Liver (tissue), 3 donors: ENCODE measurements around the gene UBAP1.

Experiments
- EGR1 ChIP-seq, 2 donors: IDR thresholded peaks; 2 replicates each; pipeline ENCODE4 v1.6.1; 2016 to 2018; ENCODE audit warnings: antibody characterized with exemption in 2 of 2, low read depth in 2 of 2
- FOXA1 ChIP-seq: IDR thresholded peaks from 2 replicates; pipeline ENCODE4 v1.6.1; 2016; ENCODE audit warnings: antibody characterized with exemption
- HNF4G ChIP-seq: IDR thresholded peaks from 2 replicates; pipeline ENCODE4 v1.6.1; 2016; ENCODE audit warnings: antibody characterized with exemption
- MAX ChIP-seq: IDR thresholded peaks from 2 replicates; pipeline ENCODE4 v1.6.1; 2016; ENCODE audit warnings: antibody characterized with exemption
- RAD21 ChIP-seq, 2 donors: IDR thresholded peaks; 2 replicates each; pipeline ENCODE4 v1.6.1; 2016; ENCODE audit warnings: antibody characterized with exemption in 2 of 2, mild to moderate bottlenecking in 2 of 2
- REST ChIP-seq: IDR thresholded peaks from 2 replicates; pipeline ENCODE4 v1.6.1; 2016; ENCODE audit warnings: antibody characterized with exemption, mild to moderate bottlenecking
- RXRA ChIP-seq, 2 donors: IDR thresholded peaks; 2 replicates each; pipeline ENCODE4 v1.6.1; 2017 to 2018; ENCODE audit warnings: antibody characterized with exemption in 2 of 2, mild to moderate bottlenecking in 1 of 2
- SP1 ChIP-seq: IDR thresholded peaks from 2 replicates; pipeline ENCODE4 v1.6.1; 2018; ENCODE audit warnings: antibody characterized with exemption, mild to moderate bottlenecking
- TAF1 ChIP-seq: conservative IDR thresholded peaks from 2 replicates; pipeline ENCODE4 v1.6.1; 2016; ENCODE audit warnings: antibody characterized with exemption, mild to moderate bottlenecking
- YY1 ChIP-seq: IDR thresholded peaks from 2 replicates; pipeline ENCODE4 v1.6.1; 2016; ENCODE audit warnings: antibody characterized with exemption, mild to moderate bottlenecking
- TF ChIP-seq, protein P1 (sequence below): fragments of 150-350 bp; IDR thresholded peaks from 2 replicates; pipeline ENCODE4 v1.5.1; 2017; ENCODE audit warnings: improper control_type of control experiment, low read depth, low read length; ENCODE audit not compliant: missing input control
- TF ChIP-seq, protein P2 (sequence below): IDR thresholded peaks from 2 replicates; pipeline ENCODE4 v1.6.1; 2016; ENCODE audit warnings: antibody characterized with exemption
- TF ChIP-seq, protein P3 (sequence below): IDR thresholded peaks from 2 replicates; pipeline ENCODE4 v1.6.1; 2016; ENCODE audit warnings: antibody characterized with exemption
- donor health status: healthy.
- donor health status: healthy.

DNA sequence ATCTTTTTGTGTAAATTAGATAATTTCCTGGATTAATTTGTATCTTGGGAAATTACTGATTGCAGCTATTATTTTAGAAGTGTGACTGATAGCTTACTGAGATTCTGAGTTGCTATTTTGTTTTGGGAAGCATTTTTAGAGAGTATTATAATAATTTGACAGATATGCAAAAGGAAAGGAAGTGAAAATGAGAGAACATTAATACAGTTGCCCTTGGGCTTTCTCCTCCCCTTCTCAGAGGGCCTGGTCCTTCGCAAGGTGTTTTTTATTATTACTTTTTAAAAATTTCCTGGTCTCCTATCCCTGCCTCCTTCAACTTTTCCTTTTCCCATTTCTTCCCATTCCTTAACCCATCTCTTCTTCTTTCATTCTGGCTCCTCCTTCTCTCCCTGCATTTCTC lies 32.6 kb downstream of the UBAP1 start:
- TF ChIP-seq, protein P1, sequence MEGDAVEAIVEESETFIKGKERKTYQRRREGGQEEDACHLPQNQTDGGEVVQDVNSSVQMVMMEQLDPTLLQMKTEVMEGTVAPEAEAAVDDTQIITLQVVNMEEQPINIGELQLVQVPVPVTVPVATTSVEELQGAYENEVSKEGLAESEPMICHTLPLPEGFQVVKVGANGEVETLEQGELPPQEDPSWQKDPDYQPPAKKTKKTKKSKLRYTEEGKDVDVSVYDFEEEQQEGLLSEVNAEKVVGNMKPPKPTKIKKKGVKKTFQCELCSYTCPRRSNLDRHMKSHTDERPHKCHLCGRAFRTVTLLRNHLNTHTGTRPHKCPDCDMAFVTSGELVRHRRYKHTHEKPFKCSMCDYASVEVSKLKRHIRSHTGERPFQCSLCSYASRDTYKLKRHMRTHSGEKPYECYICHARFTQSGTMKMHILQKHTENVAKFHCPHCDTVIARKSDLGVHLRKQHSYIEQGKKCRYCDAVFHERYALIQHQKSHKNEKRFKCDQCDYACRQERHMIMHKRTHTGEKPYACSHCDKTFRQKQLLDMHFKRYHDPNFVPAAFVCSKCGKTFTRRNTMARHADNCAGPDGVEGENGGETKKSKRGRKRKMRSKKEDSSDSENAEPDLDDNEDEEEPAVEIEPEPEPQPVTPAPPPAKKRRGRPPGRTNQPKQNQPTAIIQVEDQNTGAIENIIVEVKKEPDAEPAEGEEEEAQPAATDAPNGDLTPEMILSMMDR = no peak
- TF ChIP-seq EGR1 (IDR thresholded peaks at IDR 0.05; ENCODE audit: low read depth in 2 of 2) = no peak
- no peak for TF ChIP-seq TAF1
- no peak for TF ChIP-seq RAD21 (IDR thresholded peaks at IDR 0.05)
- no peak for TF ChIP-seq FOXA1
- TF ChIP-seq SP1 = no peak
- TF ChIP-seq, protein P2, sequence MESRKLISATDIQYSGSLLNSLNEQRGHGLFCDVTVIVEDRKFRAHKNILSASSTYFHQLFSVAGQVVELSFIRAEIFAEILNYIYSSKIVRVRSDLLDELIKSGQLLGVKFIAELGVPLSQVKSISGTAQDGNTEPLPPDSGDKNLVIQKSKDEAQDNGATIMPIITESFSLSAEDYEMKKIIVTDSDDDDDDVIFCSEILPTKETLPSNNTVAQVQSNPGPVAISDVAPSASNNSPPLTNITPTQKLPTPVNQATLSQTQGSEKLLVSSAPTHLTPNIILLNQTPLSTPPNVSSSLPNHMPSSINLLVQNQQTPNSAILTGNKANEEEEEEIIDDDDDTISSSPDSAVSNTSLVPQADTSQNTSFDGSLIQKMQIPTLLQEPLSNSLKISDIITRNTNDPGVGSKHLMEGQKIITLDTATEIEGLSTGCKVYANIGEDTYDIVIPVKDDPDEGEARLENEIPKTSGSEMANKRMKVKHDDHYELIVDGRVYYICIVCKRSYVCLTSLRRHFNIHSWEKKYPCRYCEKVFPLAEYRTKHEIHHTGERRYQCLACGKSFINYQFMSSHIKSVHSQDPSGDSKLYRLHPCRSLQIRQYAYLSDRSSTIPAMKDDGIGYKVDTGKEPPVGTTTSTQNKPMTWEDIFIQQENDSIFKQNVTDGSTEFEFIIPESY = no peak
- TF ChIP-seq YY1 = no peak
- no peak for TF ChIP-seq RXRA (IDR thresholded peaks at IDR 0.05)
- no peak for TF ChIP-seq MAX
- TF ChIP-seq REST = no peak
- no peak for TF ChIP-seq HNF4G
- TF ChIP-seq, protein P3, sequence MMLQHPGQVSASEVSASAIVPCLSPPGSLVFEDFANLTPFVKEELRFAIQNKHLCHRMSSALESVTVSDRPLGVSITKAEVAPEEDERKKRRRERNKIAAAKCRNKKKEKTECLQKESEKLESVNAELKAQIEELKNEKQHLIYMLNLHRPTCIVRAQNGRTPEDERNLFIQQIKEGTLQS = no peak
